NCI-H69 (cell line): ENCODE results near the gene HYPK.
"Not testable (repeated sequence)": the region's sequence is repeated elsewhere in the genome, so short reads cannot be mapped to it uniquely, and the experiment has no call there.

Source experiments
- DNase-seq: peaks from one replicate; lab custom pipeline; 2025; lab: John Stamatoyannopoulos, UW

The HYPK gene

DNA sequence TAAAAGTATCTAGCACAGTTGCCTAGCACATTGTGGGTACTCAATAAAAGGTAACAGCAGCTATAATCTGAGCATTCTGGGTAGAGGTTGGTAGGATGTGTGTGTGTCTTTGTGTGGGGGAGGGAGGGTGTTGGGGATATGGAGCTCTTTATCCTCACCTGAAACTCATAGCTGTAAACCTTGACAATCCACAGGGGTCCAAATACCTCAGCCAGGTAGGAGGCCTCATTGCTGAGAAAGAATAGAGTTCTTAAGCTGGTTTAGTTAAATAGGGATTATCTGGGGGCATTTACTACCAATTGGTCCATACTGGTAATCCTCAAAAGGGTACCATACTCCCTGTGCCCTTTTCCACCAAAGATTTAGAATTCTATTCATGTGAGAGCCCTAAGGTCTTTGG is 4.4 kb upstream of the HYPK start:
- DNase-seq, result peak; percentile 21

GRCh38 chr15:43796566-43796965 is 3.8 kb upstream of the HYPK start:
- peak; percentile 25 for DNase-seq

GRCh38 chr15:43799209-43799944 is 1.0 kb upstream of the HYPK start:
- DNase-seq, result peak; percentile 97

GRCh38 chr15:43799945-43800285 is 484 bp upstream of the HYPK start, which contains the start of gene SERINC4:
SERINC4 (minus strand) TSS chr15:43800220; CDS start chr15:43799986, 234 bp downstream.
- DNase-seq, result peak; percentile 65

- DNase-seq, result not testable (repeated sequence)
These were observed 2.3 kb downstream of the HYPK start for GRCh38 chr15:43802676-43803075.

- no peak for DNase-seq
These were observed 8.1 kb downstream of the HYPK start for GRCh38 chr15:43808435-43808950.

- no peak for DNase-seq
These were observed 8.7 kb downstream of the HYPK start for GRCh38 chr15:43808960-43809678.

- DNase-seq, result not testable (repeated sequence)
These were observed 14.7 kb downstream of the HYPK start for GRCh38 chr15:43815064-43815463.

DNA sequence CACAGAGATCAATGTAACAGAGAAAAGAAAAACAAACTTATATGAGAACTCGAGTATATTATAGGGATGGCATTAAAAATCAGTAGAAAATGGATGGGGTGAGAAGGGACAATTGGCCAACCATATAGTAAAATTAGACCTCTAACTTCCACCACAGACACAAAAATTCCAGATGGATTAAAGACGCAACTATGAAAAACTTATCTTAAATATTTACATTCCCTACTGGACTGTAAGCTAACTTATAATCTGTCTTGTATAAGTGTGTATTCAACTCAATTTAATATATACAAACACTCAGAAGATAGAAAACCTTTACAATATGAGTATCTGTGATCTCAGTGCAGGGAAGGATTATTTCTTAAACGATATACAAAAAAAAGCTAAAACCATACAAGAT is 21.1 kb downstream of the HYPK start:
- DNase-seq, result no peak

- peak; percentile 99 for DNase-seq
These were observed 24.2 kb downstream of the HYPK start, which contains the start of gene MFAP1 for GRCh38 chr15:43824302-43825246. MFAP1 (minus strand) TSS chr15:43824690; CDS start chr15:43824569, 121 bp downstream.

DNA sequence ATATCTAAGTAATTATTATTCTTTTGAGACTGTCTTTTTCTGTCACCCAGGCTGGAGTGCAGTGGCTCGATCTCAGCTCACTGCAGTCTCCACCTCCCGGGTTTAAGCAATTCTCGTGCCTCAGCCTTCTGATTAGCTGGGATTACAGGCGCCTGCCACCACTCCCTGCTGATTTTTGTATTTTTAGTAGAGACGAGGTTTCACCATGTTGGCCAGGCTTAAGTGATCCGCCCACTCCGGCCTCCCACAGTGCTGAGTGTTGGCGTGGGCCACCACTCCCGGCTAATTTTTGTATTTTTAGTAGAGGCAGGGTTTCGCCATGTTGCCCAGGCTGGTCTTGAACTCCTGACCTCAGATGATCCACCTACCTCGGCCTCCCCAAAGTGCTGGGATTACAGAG is 24.9 kb downstream of the HYPK start:
- DNase-seq, result not testable (repeated sequence)

DNA sequence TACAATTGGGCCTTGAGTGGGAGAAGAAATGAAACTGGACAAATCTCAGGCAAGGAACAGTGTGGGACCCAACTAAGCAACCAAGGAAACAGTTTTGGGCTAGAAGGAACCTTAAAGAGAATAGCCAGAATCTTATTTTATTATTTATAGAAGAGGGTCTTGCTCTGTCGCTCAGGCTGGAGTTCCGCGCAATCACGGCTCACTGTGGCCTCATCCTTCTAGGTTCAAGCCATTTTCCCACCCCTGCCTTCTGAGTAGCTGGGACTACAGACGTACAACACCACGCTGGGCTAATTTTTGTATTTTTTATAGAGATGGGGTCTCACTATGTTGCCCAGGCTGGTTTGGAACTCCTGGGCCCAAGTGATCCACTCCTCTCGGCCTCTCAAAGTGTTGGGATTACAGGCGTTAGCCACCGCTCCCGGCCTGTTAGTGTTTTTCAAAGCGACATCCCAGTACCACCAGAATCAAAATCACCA is 25.7 kb downstream of the HYPK start:
- DNase-seq, result no peak

GRCh38 chr15:43826508-43827341 is 26.3 kb downstream of the HYPK start, which contains the start of gene WDR76:
WDR76 (plus strand) TSS chr15:43827002; CDS start chr15:43827033, 31 bp downstream.
- peak; percentile 98 for DNase-seq

DNA sequence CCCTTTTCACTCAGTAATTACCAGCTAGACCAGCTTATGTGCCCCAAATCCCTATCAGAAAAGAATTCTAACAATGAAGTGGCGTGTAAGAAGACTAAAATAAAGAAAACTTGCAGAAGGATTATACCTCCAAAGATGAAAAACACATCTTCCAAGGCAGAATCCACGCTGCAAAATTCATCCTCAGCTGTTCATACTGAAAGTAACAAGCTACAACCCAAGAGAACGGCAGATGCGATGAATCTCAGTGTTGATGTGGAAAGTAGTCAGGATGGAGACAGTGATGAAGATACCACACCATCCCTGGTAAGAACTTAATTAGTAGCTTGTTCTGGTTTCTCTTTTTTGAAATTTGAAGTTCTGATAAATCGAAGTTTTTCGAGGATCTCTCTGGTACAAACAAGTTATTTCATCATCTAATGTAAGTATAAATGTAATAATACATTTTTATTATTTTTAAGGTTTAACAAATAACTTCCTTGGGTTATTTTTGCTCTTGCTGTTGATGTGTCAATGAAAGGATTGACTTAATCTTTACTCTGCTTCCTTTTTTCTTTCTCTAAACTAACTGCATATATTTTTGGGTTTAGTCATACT is 27.8 kb downstream of the HYPK start:
- peak; percentile 52 for DNase-seq

DNA sequence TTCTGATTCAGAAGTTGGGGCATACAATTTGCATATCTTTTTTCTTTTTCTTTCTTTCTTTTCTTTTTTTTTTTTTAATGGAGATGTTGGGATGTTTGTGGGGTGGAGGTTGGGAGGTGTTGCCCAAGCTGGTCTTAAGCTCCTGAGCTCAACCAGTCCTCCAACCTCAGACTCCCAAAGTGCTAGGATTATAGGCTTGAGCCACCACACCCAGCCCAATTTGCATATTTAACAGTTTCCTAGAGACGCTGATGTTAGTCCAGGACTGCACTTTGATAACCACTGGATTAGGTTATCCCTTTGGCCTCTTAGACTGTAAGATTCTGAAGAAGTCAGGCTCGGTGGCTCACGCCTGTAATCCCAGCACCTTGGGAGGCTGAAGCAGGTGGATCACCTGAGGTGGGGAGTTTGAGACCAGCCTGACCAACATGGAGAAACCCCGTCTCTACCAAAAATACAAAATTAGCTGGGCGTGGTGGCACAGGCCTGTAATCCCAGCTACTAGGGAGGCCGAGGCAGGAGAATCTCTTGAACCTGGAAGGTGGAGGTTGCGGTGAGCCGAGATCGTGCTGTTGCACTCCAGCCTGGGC is 29.6 kb downstream of the HYPK start:
- DNase-seq, result not testable (repeated sequence)

GRCh38 chr15:43830691-43831275 is 30.4 kb downstream of the HYPK start:
- not testable (repeated sequence) for DNase-seq

DNA sequence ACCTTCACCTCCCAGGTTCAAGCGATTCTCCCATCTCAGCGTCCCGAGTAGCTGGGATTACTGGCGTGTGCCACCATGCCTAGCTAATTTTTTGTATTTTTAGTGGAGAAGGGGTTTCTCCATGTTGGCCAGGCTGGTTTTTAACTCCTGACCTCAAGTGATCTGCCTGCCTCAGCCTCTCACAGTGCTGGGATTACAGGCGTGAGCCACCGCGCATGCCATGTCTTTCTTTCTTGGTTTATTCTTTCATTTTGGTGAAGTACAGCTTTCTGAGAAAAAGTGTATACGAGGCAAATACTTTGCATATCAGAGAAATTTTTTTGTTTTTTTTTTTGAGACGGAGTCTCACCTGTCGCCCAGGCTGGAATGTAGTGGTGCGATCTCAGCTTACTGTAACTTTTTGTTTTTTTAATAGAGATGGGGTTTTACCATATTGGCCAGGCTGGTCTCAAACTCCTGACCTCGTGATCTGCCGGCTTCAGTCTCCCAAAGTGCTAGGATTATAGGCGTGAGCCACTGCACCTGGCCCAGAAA is 31.2 kb downstream of the HYPK start:
- not testable (repeated sequence) for DNase-seq

DNA sequence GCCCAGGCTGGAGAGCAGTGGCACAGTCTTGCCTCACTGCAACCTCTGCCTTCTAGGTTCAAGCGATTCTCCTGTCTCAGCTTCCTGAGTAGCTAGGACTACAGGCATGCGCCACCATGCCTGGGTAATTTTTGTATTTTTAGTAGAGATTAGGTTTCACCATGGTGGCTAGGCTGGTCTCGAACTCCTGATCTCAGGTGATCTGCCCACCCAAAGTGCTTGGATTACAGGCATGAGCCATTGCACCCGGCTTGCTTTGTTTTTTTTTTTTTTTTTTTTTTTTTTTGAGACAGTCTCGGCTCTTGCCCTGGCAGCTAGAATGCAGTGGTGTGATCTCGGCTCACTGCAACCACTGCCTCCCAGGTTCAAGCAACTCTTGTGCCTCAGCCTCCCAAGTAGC is 32.1 kb downstream of the HYPK start:
- DNase-seq, result not testable (repeated sequence)

- DNase-seq, result no peak
These were observed 45.0 kb downstream of the HYPK start for GRCh38 chr15:43845421-43845820.
